Testis (tissue), 2 donors: ENCODE measurements around the gene DUSP18.
"Not testable (repeated sequence)": the region's sequence is repeated elsewhere in the genome, so short reads cannot be mapped to it uniquely, and the experiment has no call there.

Experiments
- POLR2A ChIP-seq: fragments of 450-650 bp; IDR thresholded peaks from one replicate; pipeline ENCODE4 v1.6.1; 2017; ENCODE audit warnings: antibody characterized with exemption, mild to moderate bottlenecking, moderate library complexity
- TF ChIP-seq, protein P1 (sequence below), 3 experiments: fragments of 450-650 bp in 2 of 3; fragments of 200-600 bp in 1 of 3; sonication (generic) in 1 of 3; IDR thresholded peaks; one replicate each; pipeline ENCODE4 v1.5.1; 2016 to 2019; ENCODE audit warnings: antibody characterized with exemption in 3 of 3, mild to moderate bottlenecking in 2 of 3, moderate library complexity in 1 of 3

- TF ChIP-seq, protein P1, sequence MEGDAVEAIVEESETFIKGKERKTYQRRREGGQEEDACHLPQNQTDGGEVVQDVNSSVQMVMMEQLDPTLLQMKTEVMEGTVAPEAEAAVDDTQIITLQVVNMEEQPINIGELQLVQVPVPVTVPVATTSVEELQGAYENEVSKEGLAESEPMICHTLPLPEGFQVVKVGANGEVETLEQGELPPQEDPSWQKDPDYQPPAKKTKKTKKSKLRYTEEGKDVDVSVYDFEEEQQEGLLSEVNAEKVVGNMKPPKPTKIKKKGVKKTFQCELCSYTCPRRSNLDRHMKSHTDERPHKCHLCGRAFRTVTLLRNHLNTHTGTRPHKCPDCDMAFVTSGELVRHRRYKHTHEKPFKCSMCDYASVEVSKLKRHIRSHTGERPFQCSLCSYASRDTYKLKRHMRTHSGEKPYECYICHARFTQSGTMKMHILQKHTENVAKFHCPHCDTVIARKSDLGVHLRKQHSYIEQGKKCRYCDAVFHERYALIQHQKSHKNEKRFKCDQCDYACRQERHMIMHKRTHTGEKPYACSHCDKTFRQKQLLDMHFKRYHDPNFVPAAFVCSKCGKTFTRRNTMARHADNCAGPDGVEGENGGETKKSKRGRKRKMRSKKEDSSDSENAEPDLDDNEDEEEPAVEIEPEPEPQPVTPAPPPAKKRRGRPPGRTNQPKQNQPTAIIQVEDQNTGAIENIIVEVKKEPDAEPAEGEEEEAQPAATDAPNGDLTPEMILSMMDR (IDR thresholded peaks at IDR 0.05) = not testable (repeated sequence)
- TF ChIP-seq POLR2A = not testable (repeated sequence)
These were observed 12.4 kb upstream of the DUSP18 start for GRCh38 chr22:30679895-30680690.
